ENCODE results near the gene ATP10A. TPM values are rescaled to one million over a fixed set of nuclear protein-coding genes. Genes with fewer than 3 reads are reported as not detected.

ATP10A gene
- total RNA-seq, 1 experiment from 2014 or later: 0.02 TPM

- TF ChIP-seq SP1 (IDR thresholded peaks at IDR 0.05; ENCODE audit: low read depth) (no peak), ZBTB33 (IDR thresholded peaks at IDR 0.05; ENCODE audit: extremely low read depth, insufficient replicate concordance, low read length) (no peak), POLR2AphosphoS5 (IDR thresholded peaks at IDR 0.05; ENCODE audit: low read depth, low read length) (no peak), CEBPB (IDR thresholded peaks at IDR 0.05; ENCODE audit: low read depth) (no peak)
Observed at GRCh38 chr15:25777037-25777436, 86.1 kb downstream of the ATP10A start (continued).

DNA sequence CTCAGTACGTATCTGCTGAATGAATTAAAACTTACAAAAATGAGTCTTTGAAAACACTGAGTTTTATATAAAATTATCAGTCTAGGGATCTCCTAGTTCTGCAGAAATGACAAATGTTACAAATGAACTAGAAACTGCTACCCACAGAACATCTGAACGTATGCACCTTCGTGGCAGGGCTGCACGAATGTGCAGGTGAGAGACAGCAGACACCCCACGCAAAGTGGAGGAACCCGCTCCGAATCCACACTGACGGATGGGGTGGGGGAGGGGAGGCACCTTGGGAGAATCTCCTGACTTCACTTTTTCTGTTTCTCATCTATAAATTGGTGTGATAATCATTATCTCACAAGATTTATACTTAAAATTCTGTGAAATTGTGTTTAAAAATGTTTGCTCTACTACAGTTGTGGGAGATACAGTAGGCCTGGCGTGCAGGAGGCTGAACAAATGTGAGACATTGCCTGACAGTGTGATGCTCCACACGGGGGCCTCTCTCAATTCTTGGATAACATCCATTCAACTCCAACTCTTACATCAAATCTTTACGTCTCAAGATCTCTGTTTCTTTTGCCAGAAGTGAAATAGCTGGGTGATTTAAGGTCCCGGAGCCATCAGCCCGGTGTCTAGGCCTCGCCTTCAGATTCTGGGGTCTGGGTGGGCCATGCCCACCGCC lies 86.9 kb downstream of the ATP10A start:
- Histone ChIP-seq H4K20me1 (ENCODE audit: insufficient read depth) (no peaks in the 10 kb centered on the region), H3K4me2 (ENCODE audit: low read length) (no peak overlapping the region), H3K36me3 (ENCODE audit: control insufficient read depth in 1 of 2, insufficient read depth in 2 of 2, low read length in 2 of 2) (no peaks in the 10 kb centered on the region), H3K9me3 (ENCODE audit: control insufficient read depth in 1 of 2, insufficient read depth in 1 of 2, low read depth in 1 of 2, low read length in 2 of 2) (peaks cover 0 to 24% of the 10 kb centered on the region in 2 experiments; a peak in 2 of 4 replicates), H3K27ac (ENCODE audit: low read depth, low read length) (no peak overlapping the region), H3K79me2 (ENCODE audit: insufficient read depth, low read length) (no peaks in the 10 kb centered on the region), H3K4me3 (replicated peaks in 1 of 2; ENCODE audit: low read depth in 1 of 2, low read length in 2 of 2) (no peak overlapping the region), H3K27me3 (ENCODE audit: insufficient read depth, low read length) (no peaks in the 10 kb centered on the region), H3K9me2 (ENCODE audit: insufficient read depth) (no peaks in the 10 kb centered on the region), H2AFZ (ENCODE audit: low read depth, low read length, poor library complexity, severe bottlenecking) (no peak overlapping the region), H3K9ac (ENCODE audit: low read length) (no peak overlapping the region), H3K4me1 (ENCODE audit: control insufficient read depth in 1 of 2, insufficient read depth in 2 of 2, low read length in 2 of 2) (no peaks in the 10 kb centered on the region)
- BruUV-seq (replicated peaks): no TSS peak
- ChIA-PET POLR2A (no interaction called here), RAD21 (ENCODE audit: low non-redundant PET in 1 of 2, low total read pairs in 2 of 2, uncharacterized antibody in 2 of 2, unreplicated experiment in 2 of 2) (no interaction called here), CTCF (no interaction called here)
- intact Hi-C loops (cut with micrococcal nuclease): no loop called here
- ATAC-seq: no peak
- DNase-seq (ENCODE audit: low read depth, low spot score): no peak
- no peak for TF ChIP-seq SIN3A (IDR thresholded peaks at IDR 0.05; ENCODE audit: low read depth)
- TF ChIP-seq EZH2 (IDR thresholded peaks at IDR 0.05): no peak
- TF ChIP-seq SP1 (IDR thresholded peaks at IDR 0.05; ENCODE audit: low read depth): no peak
- TF ChIP-seq JUND (IDR thresholded peaks at IDR 0.05): no peak
- no peak for TF ChIP-seq ZFX (IDR thresholded peaks at IDR 0.05)
